K562 (cell line): Measurements from ENCODE around the gene CPHXL2.

Experiments used
- CREM ChIP-seq: IDR thresholded peaks from 2 replicates; pipeline ENCODE4 v1.6.1; 2014; ENCODE audit warnings: antibody characterized with exemption, low read depth
- CTCF ChIP-seq, 3 experiments: IDR thresholded peaks in 2 of 3; conservative IDR thresholded peaks in 1 of 3; 2 replicates each; pipeline ENCODE4 v1.5.1; 2011 to 2012; ENCODE audit warnings: low read length in 3 of 3, mild to moderate bottlenecking in 3 of 3, control low read depth in 2 of 3, improper control_type of control experiment in 1 of 3, inconsistent platforms in 1 of 3, low read depth in 1 of 3, mixed read lengths in 1 of 3, moderate library complexity in 1 of 3; ENCODE audit not compliant: insufficient read depth in 2 of 3
- JUND ChIP-seq, 2 experiments: IDR thresholded peaks; 2 replicates in 1 of 2; 3 replicates in 1 of 2; pipeline ENCODE4 v1.6.1; 2011; ENCODE audit warnings: borderline replicate concordance in 2 of 2, low read depth in 2 of 2, low read length in 2 of 2, improper control_type of control experiment in 1 of 2, missing biosample characterization in 1 of 2, missing genetic modification characterization in 1 of 2, missing genetic modification reagents in 1 of 2
- MAX ChIP-seq: sonication (generic); formaldehyde crosslinking; IDR thresholded peaks from 2 replicates; pipeline ENCODE4 v1.9.0; 2022; ENCODE audit warnings: mild to moderate bottlenecking, missing genetic modification reagents
- RAD21 ChIP-seq, 2 experiments: fragments of 250-450 bp in 1 of 2; fragments of 450-650 bp in 1 of 2; sonication (Bioruptor Pico) in 1 of 2; formaldehyde crosslinking in 1 of 2; IDR thresholded peaks in 1 of 2; conservative IDR thresholded peaks in 1 of 2; 2 replicates each; pipeline versions ENCODE4 v1.4.0 to v1.8.0; 2020 to 2022; ENCODE audit warnings: mild to moderate bottlenecking in 2 of 2, moderate library complexity in 1 of 2
- RBBP5 ChIP-seq: fragments of 200-600 bp; sonication (generic); IDR thresholded peaks from 2 replicates; pipeline ENCODE4 v1.6.1; 2012; ENCODE audit warnings: borderline replicate concordance, mild to moderate bottlenecking, low read length, control low read depth, inconsistent platforms; ENCODE audit not compliant: insufficient read depth, poor library complexity, severe bottlenecking
- SAFB2 ChIP-seq: fragments of 200-400 bp; formaldehyde crosslinking; IDR thresholded peaks from 2 replicates; pipeline ENCODE4 v1.6.1; 2018; ENCODE audit warnings: borderline replicate concordance, low read length, low read depth, moderate library complexity; ENCODE audit not compliant: severe bottlenecking

- TF ChIP-seq MAX: no peak
- no peak for TF ChIP-seq RBBP5
- TF ChIP-seq SAFB2: no peak
- TF ChIP-seq JUND (IDR thresholded peaks at IDR 0.05; ENCODE audit: borderline replicate concordance, low read depth, low read length): no peak
- TF ChIP-seq JUND (tag; IDR thresholded peaks at IDR 0.05; ENCODE audit: borderline replicate concordance, low read depth, low read length): no peak
- no peak for TF ChIP-seq CREM
- TF ChIP-seq CTCF (IDR thresholded peaks at IDR 0.05 in 2 of 3, conservative IDR thresholded peaks at IDR 0.05 in 1 of 3; ENCODE audit: insufficient read depth in 2 of 3, low read depth in 1 of 3, low read length in 3 of 3): no peak
- TF ChIP-seq RAD21 (CRISPR knock-in tag; conservative IDR thresholded peaks at IDR 0.05 in 1 of 2, IDR thresholded peaks at IDR 0.05 in 1 of 2): no peak
Measured at GRCh38 chr16:75718452-75718851, 41.6 kb upstream of the CPHXL2 start.
